HG02885 (cell line): ENCODE measurements around the gene MRPL55.
A peak's percentile ranks its signal among the peaks of the same experiment; 100 is the strongest.

Experiments used
- ATAC-seq: cut with Tn5 transposase; IDR thresholded peaks from one replicate; pipeline ENCODE4 v1.9.1; 2021; ENCODE audit warnings: mild to moderate bottlenecking; ENCODE audit not compliant: unreplicated experiment, poor library complexity

Gene MRPL55

GRCh38 chr1:228089519-228090380 lies 19.3 kb downstream of the MRPL55 start:
- peak; percentile 38 for ATAC-seq

GRCh38 chr1:228088586-228089498 lies 20.3 kb downstream of the MRPL55 start:
- ATAC-seq, result no peak

- no peak for ATAC-seq
These were observed 21.3 kb downstream of the MRPL55 start for GRCh38 chr1:228087771-228088251.

DNA sequence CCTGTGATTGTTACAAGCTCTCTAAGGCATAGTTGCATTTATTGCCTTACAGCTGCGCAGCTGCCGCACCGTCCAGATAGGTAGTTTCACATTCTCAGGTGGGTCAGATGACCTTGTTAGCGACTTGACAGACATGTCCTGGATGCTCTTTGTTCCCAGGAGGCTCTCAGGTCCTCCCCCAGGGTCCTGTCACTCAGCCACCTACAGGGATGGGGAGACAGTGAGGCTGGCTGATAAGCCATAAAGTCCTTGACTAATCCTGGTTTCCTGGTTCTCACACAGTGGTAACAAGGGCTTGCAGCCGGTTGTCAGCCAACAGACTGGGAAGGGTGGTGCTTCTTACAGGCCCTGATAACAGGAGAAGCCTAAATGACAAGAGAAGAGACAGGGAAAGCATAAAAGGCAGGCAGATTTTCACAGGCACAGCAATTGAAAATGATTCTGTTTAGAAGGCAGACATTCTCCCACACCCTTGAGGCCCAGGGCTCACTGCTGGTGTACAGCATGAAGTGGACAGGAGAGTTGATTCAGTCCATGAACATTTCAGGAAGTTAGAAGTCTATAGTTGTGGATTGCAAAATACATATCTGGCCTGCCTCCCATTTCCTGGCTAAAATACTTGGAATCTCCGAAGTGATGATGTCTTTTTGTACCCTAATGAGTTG lies 23.7 kb downstream of the MRPL55 start:
- no peak for ATAC-seq

- no peak for ATAC-seq
These were observed 24.3 kb downstream of the MRPL55 start for GRCh38 chr1:228084797-228085196.

- no peak for ATAC-seq
These were observed 24.8 kb downstream of the MRPL55 start for GRCh38 chr1:228084325-228084724.

DNA sequence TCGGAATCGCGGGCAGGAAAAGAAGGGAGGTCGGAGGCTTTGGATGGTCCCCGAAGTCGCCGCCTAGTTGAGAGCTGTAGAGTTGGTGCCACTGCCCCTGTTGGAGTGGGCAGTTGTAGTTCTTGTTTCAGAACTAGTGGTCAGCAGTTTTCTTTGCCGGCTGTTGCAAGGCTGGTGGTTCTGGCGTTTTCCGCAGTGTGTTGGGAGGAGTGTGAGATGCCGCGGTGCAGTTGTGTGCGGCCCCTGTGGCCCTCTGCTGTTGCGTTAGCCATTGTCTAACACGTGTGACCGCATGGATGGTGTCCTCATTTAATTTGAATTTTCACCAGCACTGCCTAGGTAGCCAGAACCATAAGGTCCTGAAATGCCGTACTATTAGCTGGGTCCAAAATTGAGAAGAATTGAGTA lies 25.2 kb downstream of the MRPL55 start:
- no peak for ATAC-seq

DNA sequence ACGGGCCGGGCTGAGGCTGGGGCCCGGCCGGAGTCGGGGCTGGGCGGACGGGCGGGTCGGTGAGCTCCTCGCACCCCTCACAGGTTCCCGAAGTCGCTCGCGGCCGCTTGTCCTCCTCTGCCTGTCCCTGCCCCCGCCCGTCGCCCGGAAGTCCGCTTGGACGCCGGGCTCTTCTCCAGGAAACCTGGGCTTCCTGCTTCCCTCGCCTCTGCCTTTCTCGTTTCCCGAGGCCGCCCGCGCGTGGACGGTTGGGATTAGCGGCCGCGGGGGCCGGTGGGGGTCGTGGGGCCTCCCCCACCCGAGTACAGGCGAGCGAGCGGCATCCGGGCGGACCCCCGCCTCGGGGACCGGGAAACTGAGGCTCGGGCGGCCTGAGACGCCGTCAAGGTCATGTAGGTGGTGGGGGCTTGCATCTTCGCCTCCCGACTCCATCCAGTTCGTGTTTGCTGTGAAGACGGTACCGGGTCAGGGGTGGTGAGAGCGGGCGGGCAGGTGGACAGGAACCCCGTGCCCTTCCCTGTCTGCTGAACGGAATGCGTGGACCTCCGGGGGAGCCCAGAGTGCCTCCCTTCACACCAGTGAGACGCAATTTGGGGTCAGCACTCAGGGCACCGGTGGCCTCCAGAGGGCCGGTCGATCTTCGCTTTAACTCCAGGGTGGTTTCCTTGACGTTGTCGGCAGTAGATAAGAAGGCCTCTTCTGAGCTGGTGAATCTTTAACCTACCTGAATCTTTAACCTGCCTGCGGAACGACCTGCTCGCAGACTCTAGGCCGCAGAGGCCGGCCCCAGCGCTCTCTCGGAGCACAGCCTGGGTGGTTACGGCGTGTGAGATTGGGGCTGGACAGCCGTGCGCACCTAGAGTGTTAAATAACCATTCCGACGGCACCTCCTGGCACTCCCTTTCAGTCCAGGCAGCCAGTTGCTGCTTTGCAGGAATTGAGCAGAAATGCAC lies 25.9 kb downstream of the MRPL55 start:
- peak; percentile 22 for ATAC-seq

DNA sequence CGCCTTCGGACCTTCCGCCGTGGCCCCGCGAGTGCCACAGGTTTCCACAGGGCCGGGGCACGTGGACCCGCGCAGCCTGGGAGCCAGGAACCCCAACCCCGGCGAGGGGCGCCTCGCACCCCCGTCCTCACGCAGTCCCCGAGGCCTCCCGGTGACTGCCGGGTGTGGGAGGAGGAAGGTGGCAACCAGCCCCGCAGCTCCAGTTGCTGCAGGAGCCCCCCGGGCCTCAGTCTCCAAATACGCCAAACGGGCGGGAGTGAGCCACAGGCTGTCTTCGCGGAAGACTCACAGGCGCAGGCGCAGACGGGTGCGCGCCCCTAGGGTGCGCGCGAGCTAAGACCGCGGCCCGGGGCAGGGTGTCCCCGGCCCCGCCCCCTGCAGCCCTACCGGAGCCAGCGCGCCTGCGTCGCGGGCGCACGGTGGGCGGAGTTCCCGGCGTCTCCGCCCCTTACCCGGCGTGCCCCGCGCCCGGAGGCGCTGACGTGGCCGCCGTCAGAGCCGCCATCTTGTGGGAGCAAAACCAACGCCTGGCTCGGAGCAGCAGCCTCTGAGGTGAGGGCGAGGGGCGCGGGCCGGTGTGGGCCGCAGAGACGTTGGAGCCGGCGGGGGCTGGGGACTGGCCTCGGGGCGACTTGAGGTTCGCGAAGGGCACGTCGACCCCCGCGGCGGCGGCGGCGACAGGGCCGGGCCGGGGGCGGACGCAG lies 26.7 kb downstream of the MRPL55 start, which contains the start of gene ARF1:
Gene ARF1 (plus strand): TSS at position 495 of the 704 bp plus-strand sequence. CDS start 14,407 bp downstream, outside the sequence.
- peak; percentile 79 for ATAC-seq

- peak; percentile 10 for ATAC-seq
These were observed 27.4 kb downstream of the MRPL55 start for GRCh38 chr1:228081578-228082213.

GRCh38 chr1:228081144-228081543 lies 28.0 kb downstream of the MRPL55 start:
- ATAC-seq, result no peak

- no peak for ATAC-seq
These were observed 29.4 kb downstream of the MRPL55 start for GRCh38 chr1:228079601-228080263.

GRCh38 chr1:228079013-228079412 lies 30.1 kb downstream of the MRPL55 start:
- no peak for ATAC-seq

DNA sequence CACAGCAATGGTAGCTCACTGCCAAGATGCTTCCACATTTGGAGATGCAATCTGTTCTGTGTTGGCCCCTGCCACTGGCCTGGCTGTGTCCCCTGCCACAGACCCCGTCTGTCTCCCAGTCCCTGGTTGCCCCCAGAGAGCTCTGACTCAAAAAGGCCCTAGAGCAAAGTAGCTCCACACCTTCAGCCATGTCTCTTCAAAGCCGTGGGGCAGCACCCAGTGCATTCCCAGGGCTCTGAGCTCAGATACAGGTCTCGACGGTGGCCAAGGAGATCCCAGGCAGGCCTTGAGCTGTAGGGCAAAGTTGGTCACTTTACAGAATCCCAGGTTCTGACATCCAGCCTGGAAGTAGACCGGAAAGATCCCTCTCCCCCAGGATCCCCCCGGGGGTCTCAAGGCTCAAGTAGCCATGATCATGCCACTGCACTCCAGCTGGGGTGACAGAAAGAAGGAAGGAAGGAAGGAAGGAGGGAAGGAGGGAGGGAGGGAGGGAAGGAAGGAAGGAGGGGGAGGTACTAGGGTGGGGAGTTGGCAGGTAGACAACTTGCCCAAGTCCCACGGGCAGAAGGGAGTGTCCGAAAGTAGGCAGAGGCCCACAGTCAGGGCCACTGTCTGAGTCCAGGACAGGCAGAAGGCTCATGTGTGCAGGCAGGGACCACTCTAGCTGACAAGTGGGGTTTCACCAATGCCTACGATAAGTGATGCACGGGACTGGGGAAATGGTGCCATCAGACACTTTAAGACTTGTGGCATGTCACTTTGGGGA lies 31.4 kb downstream of the MRPL55 start:
- no peak for ATAC-seq

DNA sequence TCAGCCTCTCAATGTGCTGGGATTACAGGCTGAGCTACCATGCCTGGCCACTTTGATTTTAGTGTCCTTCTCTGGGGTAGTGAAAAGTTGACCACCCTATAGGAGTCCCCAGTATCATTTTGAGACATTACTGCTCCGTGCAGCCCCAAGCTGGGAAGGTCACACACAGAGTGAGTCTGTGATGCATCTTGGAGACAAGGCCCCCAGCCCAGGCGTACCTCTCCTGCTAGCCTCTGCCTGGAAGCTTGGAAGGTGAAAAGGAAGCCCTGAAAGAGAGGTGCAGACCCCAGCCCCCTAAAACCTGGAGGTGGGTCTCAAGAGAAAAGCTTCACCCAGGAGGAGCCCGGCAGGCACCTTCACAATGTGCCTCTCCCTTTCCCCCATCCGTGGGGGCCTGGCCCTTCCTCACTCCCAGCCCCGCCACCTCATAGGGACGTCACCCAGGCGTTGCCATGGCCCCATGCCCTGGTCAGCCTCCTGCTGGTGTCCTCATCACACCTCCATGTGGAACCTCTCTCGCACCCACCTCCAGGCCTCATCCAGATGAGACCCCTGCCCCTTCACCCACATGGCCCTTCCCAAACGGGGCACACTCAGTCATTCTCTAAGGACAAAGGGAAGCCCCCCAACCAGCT lies 32.2 kb downstream of the MRPL55 start:
- ATAC-seq, result no peak

GRCh38 chr1:228075801-228076271 lies 33.3 kb downstream of the MRPL55 start:
- no peak for ATAC-seq
